Sciatic nerve (tissue), 2 donors: Measurements from ENCODE around the gene SP3. TPM values are rescaled to one million over a fixed set of nuclear protein-coding genes. Genes with fewer than 3 reads are reported as not detected.

ENCODE experiments used
- ATAC-seq: fragments of 200-7000 bp; cut with Tn5 transposase; one replicate; pipeline ENCODE4 v1.9.1; 2020; ENCODE audit warnings: mild to moderate bottlenecking, moderate library complexity
- DNase-seq: peaks from one replicate; pipeline ENCODE4 v3.0.0-alpha.2; 2020; ENCODE audit warnings: low spot score
- intact Hi-C: fragments of 100-400 bp; cut with DNase I; formaldehyde crosslinking; loops from one replicate; pipeline ENCODE4 v1.14.2; 2022
- total RNA-seq: library from RNA; stranded (reverse); fragmentation: NEBNext Ultra II Directional; extraction: Animal tissue kit (Norgen Biotek cat#: 25700); gene quantifications from one replicate; pipeline ENCODE4 v1.2.1, GENCODE V29; 2021
- donor health status: DM: no; HTN: no; CAD: no.
- donor health status: DM: no; HTN: no; CAD: no.

SP3 gene
- total RNA-seq, 1 donor from 2014 or later = 93.5 TPM

DNA sequence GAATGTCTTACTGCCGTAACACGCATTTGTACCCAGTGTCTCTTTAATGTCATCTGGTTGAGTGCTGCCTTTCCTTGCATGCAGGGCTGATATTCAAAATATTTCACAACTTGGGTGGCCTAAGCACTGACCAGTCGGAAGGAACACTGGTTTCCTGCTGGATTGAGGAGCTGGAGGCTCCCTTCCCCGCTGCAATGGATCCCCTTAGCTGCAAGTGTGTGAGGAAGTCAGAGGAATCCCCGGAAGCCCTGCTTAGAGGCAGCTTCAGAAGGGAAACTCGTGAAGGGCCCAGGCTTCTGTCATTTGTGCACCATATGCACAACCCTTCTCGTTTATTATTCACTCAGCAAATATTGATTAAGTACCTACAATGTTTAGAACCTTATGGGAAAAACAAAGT is 33.2 kb upstream of the SP3 start:
- ATAC-seq (peak; percentile 58), DNase-seq (no peak)
- intact Hi-C loops = no loop called here

DNA sequence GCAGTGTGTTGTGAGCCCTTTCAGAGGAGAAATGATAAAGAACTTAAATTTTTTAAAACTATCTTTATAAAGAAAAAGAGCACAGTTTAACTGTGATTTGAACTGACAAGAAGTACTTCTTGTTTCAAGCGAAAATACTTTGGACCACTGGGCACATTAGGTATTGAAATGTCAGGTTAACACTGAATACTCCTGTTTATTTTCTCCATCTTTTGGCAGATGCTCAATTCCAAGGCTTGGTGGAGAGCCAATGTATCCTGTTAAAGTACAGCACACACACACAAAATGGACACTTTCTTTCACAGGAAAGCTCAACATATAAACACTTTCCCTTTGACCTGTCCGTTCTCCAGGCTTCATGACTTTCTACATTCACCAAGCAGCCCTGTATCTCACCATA is 32.6 kb upstream of the SP3 start:
- DNase-seq (no peak), ATAC-seq (peak; percentile 38)
- intact Hi-C loops = no loop called here

DNA sequence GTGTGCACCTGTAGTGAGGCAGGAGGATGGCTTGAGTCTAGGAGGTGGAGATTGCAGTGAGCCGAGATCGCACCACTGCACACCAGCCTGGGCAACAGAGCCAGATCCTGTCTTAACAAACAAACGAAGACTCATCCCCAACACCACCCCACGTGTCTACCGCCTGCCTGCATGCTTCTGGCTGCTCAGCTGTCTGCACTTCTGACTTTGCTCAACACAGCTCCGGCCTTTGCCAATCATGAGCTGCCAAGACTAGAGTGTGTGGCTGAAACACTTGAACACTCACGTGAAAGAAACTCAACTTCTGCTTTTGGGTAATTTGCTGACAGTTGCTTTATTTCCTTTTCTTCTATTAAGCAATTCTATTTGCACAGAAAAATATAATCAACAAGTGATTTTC is 32.1 kb upstream of the SP3 start:
- intact Hi-C loops = no loop called here
- peak; percentile 82 for DNase-seq
- peak; percentile 97 for ATAC-seq

DNA sequence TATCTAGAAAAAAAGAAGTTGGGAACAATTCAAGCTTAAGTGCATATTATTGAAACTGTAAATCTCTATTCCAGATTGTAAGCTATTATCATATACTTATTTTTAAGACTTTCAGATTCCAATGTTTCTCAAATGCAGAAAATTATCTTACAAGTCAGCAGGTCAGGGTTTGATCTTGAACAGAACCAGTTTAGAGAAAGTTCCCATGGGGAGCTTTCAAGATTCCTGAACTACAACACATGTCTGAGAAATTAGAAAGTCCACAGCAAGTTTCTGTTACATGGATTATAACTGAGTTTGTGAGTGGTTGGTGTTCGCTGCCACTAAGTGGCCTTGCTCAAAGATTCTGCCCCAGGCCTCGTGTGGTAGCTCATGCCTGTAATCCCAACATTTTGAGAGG is 31.6 kb upstream of the SP3 start:
- intact Hi-C loops = no loop called here
- no peak for ATAC-seq

DNA sequence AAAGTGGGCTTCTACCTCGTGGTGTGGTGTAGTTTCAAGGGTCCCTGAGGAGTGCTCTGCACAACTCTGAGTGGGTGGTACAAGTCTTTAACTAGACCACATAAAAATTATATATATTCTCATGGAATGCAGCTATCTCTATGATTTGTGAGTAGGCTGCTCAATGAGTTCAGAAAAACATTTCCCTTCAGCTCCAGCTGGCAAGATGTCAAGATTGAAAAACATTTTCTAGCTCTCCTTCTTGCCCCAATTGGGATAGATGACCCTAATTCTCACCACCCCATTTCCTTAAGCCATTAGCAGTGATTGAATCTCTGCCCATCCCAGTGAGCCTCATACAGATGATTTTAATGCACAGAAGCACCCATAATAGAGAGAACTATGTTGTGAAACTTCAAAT is 28.3 kb upstream of the SP3 start:
- intact Hi-C loops = no loop called here
- DNase-seq (no peak), ATAC-seq (no peak)

More for the DNA sequence above, 31.6 kb upstream of the SP3 start:
- DNase-seq = no peak

DNA sequence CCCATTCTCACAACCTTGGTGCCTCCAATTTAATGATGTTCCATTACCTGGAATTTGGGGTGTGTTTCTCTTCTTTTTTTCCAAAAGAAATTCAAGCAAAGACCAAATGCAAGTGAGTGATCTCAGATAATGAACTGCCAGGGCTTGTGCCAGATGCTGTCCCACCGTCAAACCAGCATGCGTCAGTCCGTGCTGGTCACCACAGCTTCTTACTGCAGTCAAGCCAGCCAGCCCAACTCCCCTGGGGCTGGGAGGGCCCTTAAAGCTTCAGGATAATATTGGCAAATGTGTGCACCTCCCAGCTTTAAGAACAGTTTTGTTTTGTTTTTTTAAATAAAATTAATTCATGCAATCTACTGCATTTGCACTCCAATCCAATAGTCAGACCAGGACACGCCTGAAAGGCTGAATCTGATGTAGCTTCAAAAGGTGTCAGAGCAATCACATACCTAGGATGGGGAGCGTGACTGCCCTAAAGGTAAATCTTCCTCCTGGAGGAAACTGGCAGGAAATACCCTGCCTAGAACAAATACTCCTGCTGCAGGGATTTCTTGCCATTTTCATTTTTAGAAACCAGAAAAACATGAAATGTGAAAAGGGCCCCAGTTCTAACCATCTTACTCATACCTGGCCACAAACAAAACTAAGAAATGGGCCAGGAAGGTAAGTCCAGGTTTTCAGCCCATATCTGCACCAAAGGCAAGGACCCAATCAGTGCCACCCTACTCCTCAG is 26.8 kb upstream of the SP3 start:
- peak; percentile 60 for ATAC-seq
- intact Hi-C loops = no loop called here
- DNase-seq = no peak

DNA sequence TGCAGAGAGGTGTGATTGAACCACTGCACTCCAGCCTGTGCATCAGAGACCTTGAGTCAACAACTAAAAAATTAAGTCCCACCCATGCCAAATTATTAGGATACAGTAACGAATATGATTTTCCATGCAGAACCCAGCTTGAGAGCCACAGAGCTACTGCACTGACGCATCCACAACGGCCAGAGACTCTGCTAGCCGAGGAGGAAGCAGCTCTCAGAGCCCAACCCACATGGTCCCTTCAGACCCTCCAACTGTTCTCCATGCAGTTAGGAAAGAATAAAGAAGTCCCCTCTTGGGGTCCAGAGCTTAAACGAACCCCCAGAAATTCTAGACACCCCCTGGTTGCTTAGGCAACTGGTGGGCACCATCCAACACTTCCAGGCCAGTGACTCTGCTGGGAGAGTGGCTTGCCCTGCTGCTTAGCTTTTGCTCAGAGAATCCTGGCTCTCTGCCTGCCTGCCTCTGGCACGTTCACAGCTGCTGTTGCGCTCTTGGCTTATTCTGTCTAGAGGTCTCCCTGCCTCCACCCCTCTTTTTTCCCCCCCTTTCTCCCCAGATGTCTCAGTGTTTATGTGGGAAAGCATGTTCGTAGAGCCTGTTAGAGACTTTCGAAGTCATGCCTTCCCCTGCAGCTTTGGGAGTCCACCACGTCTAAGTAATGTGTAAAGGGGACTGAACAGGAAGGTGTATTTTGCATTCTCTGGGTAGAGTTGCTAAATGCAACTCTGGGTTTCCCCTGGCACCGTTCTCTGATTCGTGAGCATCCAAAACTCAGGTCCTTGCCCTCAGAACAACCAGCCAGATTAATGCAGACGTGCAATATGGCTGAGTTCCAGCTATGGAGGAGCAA is 26.0 kb upstream of the SP3 start:
- intact Hi-C loops = no loop called here
- ATAC-seq (peak; percentile 86), DNase-seq (peak; percentile 89)

DNA sequence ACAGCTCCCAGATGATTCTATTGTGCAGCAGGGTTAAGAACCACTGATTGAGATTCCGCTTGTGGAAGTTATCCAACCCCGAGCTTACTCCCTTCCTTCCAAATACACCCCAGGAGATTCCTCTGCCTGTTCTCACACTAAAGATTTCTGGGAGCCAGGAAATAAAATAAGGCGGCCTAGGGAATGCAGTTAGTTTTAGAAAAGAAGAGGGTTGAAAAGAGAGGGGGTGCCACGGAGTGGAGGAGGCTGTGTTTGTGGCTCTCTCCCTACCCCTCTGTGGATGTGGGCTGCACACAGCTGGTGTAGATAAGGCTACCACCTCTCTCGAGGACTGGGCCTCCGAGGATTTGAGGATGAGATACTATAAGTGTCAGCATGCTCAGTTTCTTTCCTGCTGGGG is 25.1 kb upstream of the SP3 start:
- intact Hi-C loops = no loop called here
- peak; percentile 54 for ATAC-seq

DNA sequence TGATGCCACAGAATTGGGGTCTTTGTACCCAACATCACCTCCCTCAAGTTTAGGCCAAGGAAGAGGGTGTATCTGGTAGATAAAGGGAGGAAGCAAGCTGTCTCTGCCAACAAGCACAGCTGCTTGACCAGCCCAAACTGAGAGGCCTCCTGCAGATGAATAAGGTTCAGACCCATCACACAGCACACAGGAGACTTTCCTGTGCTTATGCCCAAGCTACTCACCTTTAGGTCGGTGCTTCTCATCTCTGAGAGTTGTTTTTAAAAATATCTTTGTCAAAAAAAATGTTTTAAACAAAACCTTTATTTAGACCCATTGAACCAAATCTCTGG is 24.7 kb upstream of the SP3 start:
- ATAC-seq = no peak
- intact Hi-C loops = no loop called here

More for the DNA sequence above, 25.1 kb upstream of the SP3 start:
- no peak for DNase-seq

DNA sequence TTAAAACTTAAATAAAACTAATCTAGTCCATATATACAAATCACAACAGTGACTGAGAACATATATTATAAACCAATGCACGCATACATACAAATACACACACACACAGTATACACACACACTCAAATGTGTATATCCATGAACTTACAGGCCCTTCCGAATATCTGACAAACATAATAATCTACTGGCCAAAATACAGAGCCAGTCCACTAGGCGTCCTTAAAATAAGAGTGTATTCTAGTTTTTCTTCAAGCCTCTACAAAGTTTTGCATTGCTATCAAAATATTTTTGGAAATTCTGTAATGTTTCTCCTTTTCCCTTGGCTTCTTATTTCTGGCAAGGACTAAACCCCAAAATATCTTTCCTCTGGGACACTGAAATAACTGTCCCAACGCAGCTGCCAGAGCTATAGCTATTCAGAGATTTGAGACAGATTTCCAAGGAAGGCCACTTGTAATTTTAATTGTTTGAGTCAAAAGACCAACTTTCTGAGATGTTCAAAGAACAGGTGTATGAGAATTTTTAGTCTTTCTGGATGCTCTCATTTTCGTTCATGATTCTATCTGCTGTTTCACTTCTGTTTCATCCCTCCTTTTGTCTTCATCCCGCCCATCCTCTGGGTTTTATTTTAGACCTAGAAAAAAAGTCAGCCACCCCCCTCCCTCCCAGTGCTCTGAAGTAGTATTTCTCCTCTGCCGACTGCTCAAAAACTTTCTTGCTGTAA is 24.1 kb upstream of the SP3 start:
- no peak for DNase-seq
- intact Hi-C loops = no loop called here
- peak; percentile 6 for ATAC-seq

More for the DNA sequence above, 24.7 kb upstream of the SP3 start:
- no peak for DNase-seq

DNA sequence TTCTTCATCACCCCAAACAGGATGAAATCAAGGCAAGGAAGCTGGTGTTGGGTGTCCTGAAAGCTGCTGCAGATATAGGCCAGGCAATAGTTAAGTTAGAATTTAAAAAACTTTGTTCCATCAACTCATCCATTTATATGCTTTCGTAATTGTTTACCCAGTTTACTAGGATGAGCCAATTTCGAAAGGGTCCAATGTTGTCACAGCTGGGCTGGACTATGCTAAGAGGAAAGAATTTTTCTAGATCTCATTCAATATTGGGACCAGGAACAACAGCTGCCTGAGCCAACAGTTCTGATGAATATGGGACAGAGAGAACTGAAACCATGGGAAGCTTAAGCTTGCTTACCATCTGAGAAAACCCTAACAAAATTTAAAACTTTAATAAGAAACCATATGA is 21.6 kb upstream of the SP3 start:
- intact Hi-C loops = no loop called here
- DNase-seq (no peak), ATAC-seq (peak; percentile 76)

DNA sequence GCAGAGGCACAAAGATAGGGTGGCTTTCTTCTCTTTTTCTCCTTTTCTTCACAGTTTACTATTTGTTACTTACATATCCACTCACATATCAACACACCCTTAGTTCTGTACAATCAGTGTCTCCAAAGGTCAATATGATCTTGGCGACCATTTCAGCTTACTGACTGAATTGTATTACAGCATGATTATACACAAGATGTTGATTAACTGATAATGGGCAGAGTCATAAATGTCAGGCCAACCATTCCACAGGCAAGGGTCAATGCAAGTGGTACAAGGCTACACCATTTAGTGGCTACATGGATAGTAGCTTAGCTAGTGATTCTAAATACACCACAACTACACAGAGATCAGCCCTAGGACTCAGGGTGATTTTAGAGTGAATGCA is 20.4 kb upstream of the SP3 start:
- no peak for DNase-seq
- intact Hi-C loops = no loop called here
- ATAC-seq = no peak

DNA sequence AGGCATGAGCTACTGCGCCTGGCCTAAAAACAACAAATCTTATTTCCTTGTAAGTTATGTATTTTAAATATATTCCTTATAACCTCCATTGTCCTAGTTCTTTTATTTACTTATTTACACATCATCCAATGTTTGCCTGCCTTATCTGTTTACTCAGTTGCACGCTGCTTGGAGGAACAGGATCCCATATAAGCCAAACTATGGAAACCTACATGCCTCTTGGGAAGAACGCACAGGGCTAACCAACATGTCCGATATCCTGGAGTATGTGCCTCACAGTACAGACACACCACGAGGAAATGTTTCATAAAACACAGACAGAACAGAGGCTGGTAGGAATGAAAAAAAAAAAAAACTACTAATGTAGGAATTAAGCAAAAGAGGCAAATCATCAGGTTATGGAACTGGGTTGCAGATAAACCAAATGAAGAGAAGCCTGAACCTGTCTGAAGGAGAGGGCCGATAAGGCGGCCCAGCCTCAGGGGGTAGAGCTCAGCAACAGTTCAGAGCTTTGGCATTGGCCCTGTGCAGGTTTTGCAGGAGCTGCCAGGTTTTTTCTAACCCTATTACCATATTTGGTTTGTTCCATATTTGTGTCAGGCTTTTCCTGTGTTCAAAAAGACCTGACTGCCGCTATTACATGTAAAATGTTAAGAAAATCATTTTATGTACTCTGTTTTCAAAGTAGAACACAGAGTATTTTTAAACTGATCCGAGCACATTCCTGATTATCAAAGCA is 19.9 kb upstream of the SP3 start:
- DNase-seq (no peak), ATAC-seq (peak; percentile 26)
- intact Hi-C loops = no loop called here

DNA sequence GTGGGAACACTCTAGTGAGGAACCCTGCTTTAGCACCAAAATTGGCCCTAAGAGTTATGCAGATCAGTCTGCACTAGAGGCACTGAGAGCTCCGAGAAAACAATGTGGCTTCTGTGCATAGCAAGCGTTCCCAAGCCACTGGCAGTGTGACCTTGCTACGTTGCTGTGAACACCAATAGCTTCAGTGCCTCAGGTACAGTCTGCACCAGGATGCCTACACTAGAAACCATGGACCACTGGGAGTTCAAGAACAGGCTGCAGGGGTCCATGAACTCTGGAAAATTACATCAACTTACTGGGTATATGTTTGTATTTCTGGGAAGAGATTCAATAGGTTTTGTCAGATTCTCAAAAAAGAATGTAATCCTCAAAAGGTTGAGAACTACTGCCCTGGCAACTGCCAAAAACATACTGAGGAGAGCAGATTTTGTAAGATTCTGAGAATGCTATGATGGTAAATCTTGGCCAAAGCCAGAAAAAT is 18.3 kb upstream of the SP3 start:
- ATAC-seq (peak; percentile 35), DNase-seq (no peak)
- intact Hi-C loops = no loop called here

DNA sequence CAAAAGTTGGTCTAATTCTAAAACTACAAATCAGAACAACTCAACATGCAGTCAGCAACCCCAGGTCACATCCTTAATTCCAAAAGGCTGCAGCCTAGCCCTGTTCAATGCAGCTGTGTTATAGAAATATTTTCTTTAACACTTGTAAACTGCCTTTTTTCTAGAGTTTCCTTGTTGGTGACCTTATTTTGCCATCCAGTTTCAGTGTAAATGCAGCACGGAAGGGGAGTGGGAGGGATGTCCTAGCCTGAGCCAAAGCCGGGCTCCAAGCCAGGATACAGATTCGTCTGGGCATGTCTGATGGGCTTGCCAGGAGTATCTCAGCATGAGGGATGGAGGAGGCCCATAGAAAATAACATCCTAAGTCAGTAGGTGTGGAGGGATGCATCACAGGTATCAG is 17.7 kb upstream of the SP3 start:
- intact Hi-C loops = no loop called here
- DNase-seq = no peak
- peak; percentile 38 for ATAC-seq

DNA sequence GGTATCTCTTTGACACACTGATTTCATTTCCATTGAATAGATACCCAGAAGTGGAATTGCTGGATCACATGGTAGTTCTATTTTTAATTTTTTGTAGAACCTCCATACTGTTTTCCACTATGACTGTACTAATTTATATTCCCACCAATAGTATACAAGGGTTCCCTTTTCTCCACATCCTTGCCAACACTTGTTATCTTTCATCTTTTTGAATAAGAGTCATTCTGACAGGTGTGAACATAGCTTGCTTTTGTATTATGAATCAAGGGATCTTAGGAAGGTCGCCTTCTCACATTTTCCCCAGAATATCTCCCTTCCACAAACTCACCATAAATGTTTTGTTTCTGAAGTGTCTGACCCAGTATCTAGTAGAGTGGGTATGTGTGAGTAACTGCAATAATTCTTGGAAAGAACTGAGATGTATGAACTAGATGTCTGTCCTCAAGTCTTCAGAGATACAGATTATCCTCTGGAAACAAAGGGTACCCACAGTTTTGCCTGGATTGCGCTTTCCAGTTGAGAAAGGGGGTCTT is 17.1 kb upstream of the SP3 start:
- DNase-seq (no peak), ATAC-seq (no peak)
- intact Hi-C loops = no loop called here

DNA sequence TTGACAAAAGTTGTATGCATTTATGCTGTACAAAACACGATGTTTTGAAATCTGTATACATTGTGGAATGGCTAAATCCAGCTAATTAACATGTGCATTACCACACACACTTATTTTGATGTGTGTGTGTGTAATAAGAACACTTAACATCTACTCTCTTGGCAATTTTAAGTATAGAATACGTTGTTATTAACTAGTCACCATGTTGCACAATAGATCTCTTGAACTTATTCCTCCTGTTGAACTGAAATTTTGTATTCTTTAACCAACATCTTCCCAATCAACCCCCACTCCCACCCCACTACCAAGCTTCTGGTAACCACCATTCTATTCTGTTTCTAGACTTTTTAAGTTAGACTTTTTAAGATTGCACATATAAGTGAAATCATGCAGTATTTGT is 16.3 kb upstream of the SP3 start:
- intact Hi-C loops = no loop called here
- no peak for ATAC-seq
- no peak for DNase-seq

DNA sequence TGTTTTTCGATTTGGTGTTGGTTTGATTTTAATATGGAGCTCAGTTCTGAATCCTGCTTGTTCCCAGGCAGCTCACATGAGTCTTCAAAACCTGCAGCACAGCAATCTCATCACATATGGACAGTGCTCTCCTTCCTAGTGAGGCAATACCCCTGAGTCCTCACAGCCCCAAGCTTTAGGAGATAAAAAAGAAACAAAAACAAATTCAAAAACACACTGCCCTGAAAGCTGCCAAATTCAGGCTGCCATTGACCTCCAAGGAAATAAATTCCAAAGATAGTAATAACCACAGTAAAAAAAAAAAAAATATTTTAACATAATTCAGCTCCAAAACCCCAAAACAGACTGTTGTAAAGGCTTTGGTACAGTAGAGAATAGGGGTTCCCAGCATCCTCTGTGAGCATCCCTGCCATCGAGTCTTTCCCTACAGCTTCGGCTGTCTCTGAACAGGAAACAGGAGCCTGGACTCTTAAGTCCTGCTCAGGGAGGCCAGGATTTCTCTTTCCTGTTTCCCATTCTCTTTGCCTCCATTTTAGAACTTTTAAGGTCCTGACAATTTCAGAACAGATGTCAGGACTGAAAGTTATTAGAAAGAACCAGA is 14.7 kb upstream of the SP3 start:
- DNase-seq = no peak
- peak; percentile 86 for ATAC-seq
- intact Hi-C loops = no loop called here

DNA sequence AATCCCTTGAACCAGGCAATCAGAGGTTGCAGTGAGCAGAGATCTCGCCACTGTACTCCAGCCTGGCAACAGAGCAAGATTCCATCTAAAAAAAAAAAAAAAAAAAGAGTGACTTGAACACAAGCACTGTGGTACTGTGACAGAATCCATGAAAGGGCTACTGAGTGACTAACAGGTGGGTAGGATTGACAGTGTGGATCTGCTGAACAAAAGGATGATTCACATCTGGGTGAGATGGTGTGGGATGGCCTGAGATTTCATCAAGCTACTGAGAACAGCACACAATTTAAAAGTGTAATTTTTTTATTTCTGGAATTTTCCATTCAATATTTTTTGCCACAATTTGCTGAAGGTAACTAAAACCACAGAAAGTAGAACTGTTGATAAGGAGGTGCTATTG is 13.3 kb upstream of the SP3 start:
- no peak for ATAC-seq
- intact Hi-C loops = no loop called here

More for the DNA sequence above, 13.3 kb upstream of the SP3 start:
- DNase-seq = no peak
